GM21825 (cell line): ENCODE data around the gene POMZP3.
"Not testable (repeated sequence)": the region's sequence is repeated elsewhere in the genome, so short reads cannot be mapped to it uniquely, and the experiment has no call there.

Source experiments
- ATAC-seq: cut with Tn5 transposase; IDR thresholded peaks from one replicate; pipeline ENCODE4 v1.9.1; 2021; ENCODE audit warnings: mild to moderate bottlenecking, moderate library complexity; ENCODE audit not compliant: unreplicated experiment

Gene POMZP3

GRCh38 chr7:76626989-76627642 is at the start of gene POMZP3:
Gene POMZP3 (minus strand): TSS chr7:76627279. CDS start chr7:76626064, 1,215 bp downstream.
- ATAC-seq, result peak; percentile 78

DNA sequence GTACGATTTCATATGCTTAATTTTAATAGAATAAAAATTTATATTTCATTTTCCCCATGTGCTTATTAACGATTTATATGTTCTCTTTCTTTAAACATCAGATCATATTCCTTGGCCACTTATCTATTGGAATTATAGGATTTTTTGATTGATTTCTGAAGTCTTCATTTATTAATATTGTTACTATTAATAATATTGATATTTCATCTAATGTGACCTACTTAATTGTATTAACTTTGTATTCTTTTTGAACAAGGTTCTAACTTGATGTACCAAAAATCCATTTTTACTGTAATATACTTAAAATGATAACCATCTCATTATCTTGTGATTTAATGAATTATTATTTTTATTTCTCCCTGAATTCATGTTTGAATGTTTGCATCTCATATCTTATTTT is 48.7 kb upstream of the POMZP3 start:
- not testable (repeated sequence) for ATAC-seq

DNA sequence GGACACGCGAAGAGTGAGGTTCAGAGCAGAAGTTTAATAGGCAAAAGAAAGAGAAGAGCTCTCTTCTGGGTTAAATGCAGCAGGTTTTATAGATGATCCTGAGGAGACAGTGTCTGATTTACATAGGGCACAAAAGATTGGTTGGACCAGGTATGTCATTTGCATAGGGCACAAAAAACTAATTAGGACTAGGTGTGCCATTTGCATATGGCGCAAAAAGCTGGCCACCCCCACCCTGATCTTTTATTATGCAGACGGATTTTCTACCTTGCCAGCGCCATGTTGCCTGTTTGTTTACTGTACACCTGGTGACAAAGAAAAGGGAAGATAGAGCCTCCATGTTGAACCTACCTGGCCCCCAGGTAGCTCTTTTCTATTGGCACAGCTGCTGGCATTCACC is 46.3 kb upstream of the POMZP3 start:
- not testable (repeated sequence) for ATAC-seq

DNA sequence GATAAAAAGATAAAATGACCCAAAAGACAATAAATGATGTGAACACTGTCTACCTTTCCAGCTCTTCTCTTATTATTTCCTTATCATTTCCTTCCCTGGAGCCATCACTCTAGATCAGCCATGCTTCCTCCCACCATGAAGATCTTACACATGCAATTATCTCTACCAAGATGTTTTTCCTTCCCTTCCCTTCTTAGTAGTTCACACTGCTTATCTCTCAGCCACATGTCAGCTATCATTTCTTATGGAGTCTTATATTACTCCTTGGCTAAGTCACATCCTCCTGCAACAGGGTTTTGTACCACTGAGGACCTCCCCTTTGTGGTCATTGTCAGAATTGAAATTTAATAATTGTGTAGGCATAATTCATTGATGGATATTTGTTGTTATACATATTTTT is 32.1 kb upstream of the POMZP3 start:
- ATAC-seq, result not testable (repeated sequence)

DNA sequence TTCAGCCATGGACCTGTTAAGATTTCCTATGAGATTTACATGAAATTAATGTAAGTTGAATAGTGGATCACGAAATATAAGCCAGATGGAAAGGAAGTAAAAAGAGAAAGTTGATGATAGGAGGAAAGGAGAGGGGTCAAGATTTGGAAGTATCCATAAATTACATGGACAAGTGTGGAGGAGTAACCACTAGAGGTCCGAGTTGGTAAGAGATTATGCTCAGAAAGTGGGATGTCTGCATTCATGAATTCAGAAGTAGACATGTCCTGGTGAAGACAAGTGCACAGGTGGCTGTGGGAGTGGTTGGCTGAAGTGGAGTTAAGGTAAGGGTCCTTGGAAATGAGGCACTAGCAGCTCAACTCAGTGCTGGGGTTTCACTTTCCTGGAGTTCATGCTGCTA is 29.3 kb upstream of the POMZP3 start:
- not testable (repeated sequence) for ATAC-seq

DNA sequence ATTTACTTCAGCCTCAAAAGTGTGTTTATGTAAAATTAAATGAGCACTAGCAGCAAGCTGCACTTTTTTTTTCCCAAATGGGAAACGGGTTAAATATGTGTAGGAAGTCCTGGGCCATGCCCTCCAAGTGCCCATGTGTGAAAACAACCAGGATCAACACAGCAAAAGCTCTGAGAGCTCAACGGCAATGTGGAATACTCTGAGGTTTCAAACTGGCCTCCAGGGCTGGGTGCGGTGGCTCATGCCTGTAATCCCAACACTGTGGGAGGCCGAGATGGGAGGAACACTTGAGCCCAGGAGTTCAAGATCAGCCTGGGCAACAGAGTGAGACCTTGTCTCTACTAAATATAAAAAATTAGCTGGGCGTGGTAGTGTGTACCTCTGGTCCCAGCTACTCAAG is 15.5 kb upstream of the POMZP3 start:
- ATAC-seq, result not testable (repeated sequence)

DNA sequence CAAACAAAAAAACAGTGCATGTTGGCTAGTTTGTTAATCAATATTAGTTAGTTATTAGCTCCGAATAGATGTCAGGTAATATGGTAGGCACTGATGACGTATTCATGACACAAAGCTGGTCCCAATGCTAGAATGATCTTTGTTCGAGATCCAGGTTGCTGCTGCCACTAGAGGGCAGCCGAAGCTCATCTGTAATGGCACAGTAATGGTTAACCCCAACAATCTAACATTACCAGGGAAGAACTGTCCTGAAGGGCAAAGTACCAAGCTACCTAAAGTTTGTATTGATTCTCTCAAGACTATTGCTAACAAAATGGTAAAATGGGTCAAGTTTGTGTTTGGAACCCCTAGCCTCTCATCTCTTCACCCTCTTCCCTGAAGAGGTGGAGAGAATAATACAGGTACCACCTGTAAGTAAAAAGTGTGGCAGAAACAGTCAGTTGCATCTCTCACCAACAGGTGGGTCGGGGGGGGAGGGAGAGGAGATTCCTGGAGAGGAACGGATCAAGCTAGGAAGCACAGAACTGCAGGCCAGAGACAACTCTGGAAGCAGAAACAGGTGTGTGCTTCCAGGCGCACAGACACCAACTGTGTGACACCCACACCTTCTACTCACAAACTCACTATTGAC is 10.1 kb upstream of the POMZP3 start:
- peak; percentile 89 for ATAC-seq

DNA sequence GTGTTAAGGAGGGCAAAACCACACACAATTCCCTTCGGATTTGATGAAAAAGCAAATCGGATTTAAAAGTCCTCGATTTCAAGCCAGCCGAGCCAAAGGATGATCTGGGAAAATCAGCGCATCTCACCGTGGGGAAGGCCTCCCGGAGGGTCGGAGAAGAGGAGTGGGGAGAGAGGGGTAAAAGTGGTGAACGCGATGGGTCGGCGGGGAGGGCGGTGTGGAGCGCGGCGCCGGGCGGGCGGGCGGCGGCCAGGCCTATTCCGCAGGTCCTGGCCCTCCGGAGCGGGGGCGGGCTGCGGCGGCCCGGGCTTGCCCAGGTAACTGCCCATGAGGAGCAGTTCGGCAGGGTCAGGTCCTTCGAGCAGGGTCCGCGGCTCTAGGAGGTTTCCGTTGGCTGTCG is 498 bp downstream of the POMZP3 start:
- ATAC-seq, result peak; percentile 47

- ATAC-seq, result not testable (repeated sequence)
Observed at GRCh38 chr7:76619439-76620190, 7.5 kb downstream of the POMZP3 start.

DNA sequence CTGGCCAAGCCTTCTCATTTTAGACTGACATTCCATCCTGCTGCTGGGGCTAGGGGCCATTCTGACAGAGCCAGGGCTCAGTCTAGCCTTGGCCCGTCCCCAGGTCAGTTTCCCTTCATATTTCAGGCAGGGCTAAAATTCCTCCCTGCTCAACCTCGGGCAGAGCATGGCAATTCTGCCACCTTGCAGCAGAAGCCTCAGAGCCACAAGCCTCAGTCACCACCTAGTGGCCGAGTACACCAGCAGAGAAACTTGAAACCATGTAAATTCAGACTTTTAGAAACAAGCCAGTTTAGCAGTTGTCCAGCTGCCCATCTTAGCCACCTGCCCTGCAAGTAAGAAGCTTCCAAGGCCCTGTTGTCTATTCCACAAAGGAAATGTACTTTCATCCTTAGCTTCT is 13.3 kb downstream of the POMZP3 start:
- ATAC-seq, result not testable (repeated sequence)

DNA sequence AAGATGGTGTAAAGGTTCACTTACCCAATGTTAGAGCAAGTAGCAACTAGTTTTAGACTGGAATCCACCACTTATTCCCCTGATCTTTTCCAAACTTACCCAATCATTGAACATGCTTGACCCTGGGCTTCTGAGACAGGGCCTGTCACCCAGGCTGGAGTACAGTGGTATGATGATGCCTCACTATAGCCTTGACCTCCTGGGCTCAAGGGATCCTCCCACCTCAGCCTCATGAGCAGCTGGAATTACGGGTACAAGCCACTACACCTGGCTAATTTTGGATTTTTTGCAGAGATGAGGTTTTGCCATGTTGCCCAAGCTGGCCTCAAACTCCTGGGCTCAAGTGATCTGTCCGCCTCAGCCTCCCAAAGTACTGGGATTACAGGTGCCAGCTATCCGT is 14.8 kb downstream of the POMZP3 start:
- not testable (repeated sequence) for ATAC-seq

DNA sequence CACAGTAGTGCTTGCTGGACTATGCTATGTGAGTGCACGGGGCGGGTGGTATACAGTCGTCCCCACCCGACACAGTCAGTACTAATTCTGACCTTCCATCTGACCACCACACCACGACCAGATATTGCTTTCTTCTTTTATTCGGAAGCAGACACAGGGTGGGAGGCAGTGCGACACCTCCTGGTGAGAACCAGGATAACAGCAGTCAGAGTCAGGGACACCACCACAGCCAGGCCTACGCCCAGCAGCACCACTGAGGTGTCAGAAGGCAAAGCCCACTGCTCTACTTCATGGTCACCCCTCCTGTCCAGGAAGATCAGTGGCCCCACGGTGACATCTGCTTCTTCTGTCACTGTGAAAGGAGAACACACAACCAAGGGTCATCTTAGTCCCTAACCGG is 17.2 kb downstream of the POMZP3 start:
- not testable (repeated sequence) for ATAC-seq

- not testable (repeated sequence) for ATAC-seq
Observed at GRCh38 chr7:76608469-76608868, 18.6 kb downstream of the POMZP3 start.

GRCh38 chr7:76606027-76606426 is 21.1 kb downstream of the POMZP3 start:
- ATAC-seq, result peak; percentile 98

GRCh38 chr7:76600650-76601049 is 26.4 kb downstream of the POMZP3 start:
- ATAC-seq, result not testable (repeated sequence)

DNA sequence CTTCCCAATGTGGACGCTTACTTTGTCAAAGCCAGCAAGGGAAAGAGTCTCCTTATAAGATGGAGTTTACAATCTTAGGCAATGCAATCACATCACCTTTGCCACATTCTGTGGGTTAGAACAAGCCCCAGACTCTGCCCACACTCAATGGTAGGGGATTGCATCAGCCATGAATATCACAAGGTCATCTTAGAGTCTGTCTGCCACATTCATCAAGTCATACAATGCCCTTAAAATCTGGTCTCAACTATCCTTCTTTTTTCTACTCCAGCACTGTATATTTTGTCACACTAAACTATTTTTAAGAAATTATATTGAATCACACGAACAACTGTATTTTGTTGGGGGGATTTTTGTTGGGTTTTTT is 27.0 kb downstream of the POMZP3 start:
- ATAC-seq, result not testable (repeated sequence)

DNA sequence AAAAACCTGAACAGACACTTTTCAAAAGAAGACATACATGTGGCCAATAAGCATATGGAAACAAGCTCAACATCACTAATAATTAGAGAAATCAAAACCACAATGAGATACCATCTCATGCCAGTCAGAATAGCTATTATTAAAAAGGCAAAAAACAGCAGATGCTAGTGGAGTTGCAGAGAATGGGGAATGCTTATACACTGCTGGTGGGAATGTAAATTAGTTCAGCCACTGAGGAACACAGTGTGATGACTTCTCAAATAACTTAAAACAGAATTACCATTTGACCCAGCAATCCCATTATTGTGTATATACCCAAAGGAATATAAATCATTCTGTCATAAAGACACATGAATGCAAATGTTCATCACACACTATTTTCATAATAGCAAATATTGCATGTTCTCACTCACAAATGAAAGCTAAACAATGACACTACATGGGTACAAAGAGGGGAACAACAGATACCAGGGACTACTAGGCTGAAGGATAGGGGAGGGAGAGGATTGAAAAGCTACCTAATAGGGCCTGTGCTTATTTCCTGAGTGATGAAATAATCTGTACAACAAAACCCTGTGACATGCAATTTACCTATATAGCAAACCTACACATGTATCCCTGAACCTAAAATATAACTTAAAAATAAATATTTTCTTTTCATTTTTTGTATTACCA is 28.4 kb downstream of the POMZP3 start:
- ATAC-seq, result not testable (repeated sequence)

GRCh38 chr7:76597288-76597687 is 29.8 kb downstream of the POMZP3 start:
- not testable (repeated sequence) for ATAC-seq

DNA sequence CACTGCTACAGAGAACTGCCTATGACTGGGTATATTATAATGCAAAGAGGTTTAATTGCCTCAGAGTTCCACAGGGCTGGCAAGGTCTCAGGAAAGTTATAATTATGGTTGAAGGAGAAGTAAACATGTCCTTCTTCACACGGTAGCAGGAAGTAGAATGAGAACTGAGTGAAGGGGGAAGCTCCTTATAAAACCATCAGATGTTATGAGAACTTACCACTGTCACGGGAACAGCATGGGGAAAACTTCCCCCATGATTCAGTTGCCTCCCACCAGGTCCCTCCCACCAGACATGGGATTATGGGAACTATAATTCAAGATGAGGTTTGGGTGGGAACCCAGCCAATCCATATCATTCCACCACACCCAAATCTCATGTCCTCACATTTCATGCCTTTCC is 34.4 kb downstream of the POMZP3 start:
- not testable (repeated sequence) for ATAC-seq

DNA sequence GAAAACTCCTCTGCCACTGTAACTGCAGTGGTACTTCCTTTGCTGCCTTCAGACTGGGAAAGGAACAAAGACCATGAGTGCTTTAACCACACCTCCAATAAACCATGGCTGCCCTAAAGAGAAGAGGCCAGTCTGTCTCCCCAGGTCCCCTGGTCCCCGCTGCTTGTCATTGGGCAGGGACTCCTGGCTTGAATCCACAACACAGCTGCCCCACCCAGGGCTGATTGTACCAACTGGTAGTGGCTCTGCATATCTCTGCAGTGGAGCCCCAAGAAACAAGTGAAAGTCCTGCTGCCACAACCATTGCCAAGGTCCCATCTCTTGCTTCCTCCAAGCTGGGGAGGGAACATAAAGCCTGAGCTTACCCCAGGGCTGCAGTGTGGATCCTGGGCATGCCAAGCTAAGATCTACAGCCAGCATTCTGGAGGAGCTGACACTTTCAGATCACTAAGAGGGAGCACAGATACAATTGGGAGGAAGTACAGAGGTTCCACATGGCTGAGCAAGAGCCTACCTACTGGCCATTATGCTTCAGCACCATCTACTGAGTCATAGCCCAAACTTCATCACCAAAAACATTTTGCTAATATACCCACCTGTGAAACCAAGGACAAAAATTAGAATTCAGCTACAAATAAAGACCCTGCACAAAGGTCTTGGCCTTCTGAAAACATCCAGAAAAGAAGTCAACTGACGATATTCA is 35.3 kb downstream of the POMZP3 start:
- peak; percentile 74 for ATAC-seq

DNA sequence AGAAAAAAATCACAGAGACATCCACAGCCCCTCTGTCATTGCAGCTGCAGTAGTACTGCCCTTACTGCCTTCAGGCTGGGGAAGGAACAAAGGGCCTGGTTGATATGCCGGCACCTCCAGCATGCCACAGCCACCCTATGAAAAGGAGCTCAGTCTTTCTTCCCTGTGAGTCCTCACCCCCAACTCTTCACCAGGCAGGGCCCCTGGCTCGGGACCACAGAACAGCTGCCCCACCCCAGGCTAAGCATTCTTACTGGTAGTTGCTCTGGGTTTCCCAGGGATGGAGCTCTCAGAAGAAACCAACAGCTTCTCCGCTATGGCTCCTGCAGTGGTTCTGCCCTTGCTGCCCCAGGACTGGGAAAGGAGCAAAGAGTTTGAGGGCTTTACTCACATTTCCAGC is 36.0 kb downstream of the POMZP3 start:
- ATAC-seq, result not testable (repeated sequence)
